T follicular helper cell (primary cell): ENCODE data around the gene ONECUT1.

Experiments
- DNase-seq: peaks from one replicate; pipeline ENCODE4 v3.0.0-alpha.2; 2020; ENCODE audit warnings: low read depth

The ONECUT1 gene

DNA sequence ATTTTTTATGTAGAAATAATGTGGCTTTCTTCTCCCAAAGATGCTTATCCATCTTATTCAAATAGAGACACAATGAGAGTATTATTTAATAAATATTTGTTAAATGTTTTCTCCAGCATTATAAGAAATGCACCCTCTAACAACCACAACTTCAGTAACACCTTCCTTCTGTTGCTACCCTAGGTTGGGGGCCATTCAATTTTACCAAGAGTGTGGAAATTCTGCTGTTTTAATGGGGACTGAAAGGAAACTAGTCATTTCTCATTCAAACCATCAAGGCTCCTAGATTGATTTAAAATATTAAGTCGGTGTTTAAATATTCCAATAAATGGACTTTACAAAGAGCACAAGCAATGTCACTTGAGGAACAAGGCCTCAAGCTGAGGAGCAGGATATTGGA, 7.6 kb downstream of the ONECUT1 start:
- DNase-seq, result no peak

GRCh38 chr15:52780172-52780980, 9.8 kb downstream of the ONECUT1 start:
- peak; percentile 57 for DNase-seq

GRCh38 chr15:52778457-52778856, 11.7 kb downstream of the ONECUT1 start:
- DNase-seq, result no peak

DNA sequence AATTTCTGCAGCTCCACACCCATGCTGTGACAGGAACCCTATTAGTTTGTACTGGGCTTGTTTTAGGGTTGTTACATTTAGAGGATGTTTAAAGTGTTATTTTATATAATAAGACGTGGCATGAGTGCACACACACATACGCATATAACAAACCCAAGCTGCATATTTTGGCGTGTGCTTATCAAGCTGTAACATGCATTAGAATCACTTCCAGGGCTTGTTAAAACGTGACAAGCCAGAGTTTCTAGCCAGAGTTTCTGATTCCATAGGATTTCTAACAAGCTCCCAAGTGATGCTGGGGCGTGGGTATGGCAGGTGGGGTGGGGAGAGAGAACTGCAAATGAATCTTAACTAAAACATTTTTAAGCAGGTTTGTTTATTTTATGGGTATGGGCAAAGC, 17.4 kb downstream of the ONECUT1 start:
- DNase-seq, result no peak

DNA sequence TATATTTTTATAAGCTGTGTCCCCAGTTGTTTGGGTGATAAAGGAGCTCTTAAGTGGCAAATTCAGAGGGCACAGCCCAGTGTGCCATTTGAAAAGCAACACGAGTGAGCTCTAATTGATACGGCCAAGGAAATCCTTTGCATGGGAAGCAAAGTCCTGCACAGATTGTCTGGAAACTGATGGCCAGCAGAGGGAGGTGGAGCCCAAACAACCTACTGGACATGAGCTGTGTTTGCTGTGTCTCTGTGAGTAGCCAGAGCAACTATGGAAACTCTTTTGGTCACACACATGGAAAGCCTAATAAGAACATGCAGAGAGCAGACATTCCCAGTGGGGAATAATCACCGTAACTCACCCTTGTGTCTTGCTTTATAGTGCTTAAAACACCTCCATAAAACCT, 24.4 kb downstream of the ONECUT1 start:
- DNase-seq, result no peak

- no peak for DNase-seq
These were observed 25.4 kb downstream of the ONECUT1 start for GRCh38 chr15:52764731-52765130.

GRCh38 chr15:52762621-52763020, 27.5 kb downstream of the ONECUT1 start:
- no peak for DNase-seq

DNA sequence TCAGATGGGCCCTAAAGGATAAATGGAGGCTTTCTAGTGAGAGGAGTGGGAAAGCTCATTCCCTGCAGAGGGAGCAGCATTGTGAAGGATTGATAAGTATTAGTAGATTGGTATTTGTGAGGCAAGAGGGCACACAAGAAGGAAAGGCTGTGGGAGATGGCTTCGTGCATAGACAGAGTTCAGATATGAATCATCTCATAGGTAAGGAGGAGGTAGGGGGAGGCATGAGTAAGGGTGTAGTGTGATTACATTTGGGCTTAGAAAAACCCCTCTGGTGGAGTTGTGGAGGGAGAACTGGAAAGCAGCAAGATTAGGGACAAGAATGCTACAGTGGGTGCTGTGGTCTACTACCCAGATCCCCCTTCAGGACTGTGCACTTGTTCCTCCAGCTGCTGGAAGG, 29.6 kb downstream of the ONECUT1 start:
- DNase-seq, result no peak

- DNase-seq, result no peak
These were observed 30.2 kb downstream of the ONECUT1 start for GRCh38 chr15:52759969-52760368.

- DNase-seq, result no peak
These were observed 32.6 kb downstream of the ONECUT1 start for GRCh38 chr15:52757496-52757895.

DNA sequence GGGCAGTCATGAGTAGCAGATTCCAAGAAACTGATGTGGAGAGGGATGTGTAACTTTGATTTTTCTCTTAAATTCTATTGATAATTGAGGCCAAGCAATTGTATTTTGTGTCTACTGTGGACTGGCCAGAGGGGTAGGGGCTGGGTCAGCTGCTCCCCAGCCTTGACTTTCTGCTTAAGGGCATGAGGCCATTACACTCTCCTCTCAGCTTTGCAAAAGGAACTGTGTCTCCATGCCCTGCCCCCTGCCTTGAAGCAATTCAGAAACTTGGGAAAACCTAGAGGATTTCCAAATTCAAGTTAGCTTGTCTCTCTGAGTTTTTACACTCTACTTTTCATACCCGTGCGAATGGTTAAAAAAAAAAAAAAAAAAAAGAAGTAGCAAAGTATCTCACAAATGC, 38.6 kb downstream of the ONECUT1 start:
- no peak for DNase-seq

- no peak for DNase-seq
These were observed 40.9 kb downstream of the ONECUT1 start for GRCh38 chr15:52749258-52749657.

DNA sequence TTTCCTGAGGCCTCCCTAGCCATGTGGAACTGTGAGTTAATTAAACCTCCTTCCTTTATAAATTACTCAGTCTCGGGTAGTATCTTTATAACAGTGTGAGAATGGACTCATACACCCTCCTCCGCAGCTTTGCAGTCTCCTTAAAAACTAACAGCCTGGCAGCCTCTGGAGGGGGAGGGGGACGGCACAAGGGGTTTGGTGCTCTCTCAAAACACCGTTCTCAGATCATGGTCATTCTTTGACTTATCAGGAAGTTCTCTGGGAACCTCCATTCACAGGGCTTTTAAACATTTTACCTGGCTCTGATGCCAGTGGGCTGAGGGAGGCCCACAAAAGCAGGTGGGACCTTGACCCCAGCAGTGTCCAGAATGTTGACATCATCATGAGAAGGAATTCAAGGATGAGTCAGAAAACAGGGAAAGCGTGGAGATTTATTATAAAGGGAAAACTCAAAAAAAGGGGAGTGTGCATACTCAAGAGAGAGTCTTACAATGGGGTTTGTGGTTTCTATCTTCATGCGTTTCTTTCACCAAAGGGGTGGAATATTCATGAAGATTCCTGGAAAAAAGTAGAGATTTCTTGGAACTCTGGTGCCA, 43.9 kb downstream of the ONECUT1 start:
- DNase-seq, result no peak

- no peak for DNase-seq
These were observed 44.6 kb downstream of the ONECUT1 start for GRCh38 chr15:52745326-52746161.

- no peak for DNase-seq
These were observed 51.8 kb downstream of the ONECUT1 start for GRCh38 chr15:52738311-52738710.

- no peak for DNase-seq
These were observed 52.4 kb downstream of the ONECUT1 start for GRCh38 chr15:52737720-52738119.

GRCh38 chr15:52735231-52736089, 54.7 kb downstream of the ONECUT1 start:
- DNase-seq, result peak; percentile 48

GRCh38 chr15:52734329-52734728, 55.8 kb downstream of the ONECUT1 start:
- no peak for DNase-seq

DNA sequence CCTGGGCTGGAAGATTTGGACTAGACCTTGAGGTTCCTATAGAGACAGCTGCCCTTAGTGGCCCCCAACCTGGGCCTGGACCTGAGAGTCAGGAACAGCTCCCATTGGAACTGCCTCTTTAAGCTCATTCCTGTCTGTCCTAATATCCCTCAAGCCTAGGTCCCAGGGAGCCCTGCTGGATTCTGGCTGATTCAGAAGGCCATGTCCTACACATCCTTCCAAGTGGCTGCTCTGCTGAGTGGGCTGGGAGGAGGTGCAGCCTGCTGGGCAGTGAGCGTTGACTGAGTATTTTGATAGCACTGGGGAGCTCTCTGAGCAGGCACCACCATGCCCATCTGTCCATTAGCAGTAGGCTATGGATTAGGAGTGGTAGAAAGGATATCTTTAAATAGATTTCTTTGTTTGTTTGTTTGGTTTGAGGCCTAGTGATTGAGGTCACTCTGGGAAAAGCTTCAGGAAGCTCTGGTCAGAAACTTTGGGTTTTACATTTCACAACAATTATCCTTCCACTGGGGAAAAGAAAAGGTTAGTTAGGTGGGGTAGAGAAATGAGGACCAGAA, 56.4 kb downstream of the ONECUT1 start:
- no peak for DNase-seq

GRCh38 chr15:52733088-52733487, 57.0 kb downstream of the ONECUT1 start:
- DNase-seq, result no peak

DNA sequence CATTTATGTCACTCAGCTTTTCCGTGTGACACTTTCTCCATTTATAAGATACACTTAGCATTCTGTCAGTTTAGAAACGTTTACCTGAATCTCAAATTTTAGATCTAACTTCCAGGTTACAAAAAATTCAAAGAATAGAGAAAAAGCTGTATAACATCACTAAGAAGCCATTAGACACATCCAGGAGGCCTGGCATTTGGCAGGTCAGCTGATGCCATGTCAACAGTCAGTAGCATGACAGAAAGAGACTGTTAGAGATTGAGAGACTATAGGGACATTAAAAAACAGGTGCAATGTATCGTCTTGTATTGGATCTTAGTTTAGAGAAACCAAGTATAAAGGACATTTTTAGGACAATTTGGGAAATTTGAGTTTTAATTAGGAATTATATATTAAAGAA, 57.6 kb downstream of the ONECUT1 start:
- no peak for DNase-seq
